ENCODE data around the gene C8G.

Gene C8G

DNA sequence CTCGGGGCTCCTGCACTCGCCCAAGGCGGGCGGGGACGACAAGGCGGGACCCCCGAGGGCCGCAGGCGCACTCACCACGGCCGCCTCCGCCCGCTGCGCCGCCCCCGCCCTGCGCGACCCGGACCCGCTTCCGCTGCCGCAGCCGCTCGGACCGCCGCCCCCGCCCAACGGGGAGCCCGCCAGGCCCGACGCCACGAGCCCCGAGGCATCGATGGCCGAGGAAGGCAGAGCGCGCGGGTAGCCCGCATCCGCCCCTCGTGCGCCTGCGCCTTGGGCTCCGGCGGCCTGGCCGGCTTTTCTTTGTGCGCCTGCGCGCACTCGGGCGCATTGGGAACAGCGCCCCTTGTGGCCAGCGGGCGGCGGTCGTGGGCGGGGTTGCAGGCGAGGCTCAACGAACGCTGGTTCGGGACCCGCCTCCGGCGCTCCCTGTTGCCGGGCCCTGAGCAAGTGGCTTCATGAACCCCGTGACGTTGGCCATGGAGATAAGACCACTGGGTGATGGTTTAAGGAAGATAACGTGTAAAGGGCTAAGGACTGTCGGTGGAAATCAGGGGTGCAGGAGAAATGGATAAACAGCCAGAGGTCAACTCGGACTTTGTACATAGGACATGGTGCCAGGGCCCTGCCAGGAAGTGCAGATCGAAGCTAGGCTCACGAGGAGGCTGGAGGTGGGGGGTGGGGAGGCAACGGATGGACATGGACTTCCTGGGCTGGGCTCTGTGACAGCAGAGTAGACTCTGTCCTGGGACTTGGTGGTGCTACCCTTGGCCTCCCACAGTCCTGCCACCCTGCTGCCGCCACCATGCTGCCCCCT, at the start of gene C8G, which contains the start of gene FBXW5:
Gene C8G, plus strand, starts transcription at position 725 of the 814 bp plus-strand sequence. Its CDS starts 78 bp downstream, at position 803.
Gene FBXW5, minus strand, starts transcription at position 220 of the 814 bp plus-strand sequence. CDS start 655 bp downstream, outside the sequence.
- peak; percentile 96 for DNase-seq (ENCODE audit: low spot score)

DNA sequence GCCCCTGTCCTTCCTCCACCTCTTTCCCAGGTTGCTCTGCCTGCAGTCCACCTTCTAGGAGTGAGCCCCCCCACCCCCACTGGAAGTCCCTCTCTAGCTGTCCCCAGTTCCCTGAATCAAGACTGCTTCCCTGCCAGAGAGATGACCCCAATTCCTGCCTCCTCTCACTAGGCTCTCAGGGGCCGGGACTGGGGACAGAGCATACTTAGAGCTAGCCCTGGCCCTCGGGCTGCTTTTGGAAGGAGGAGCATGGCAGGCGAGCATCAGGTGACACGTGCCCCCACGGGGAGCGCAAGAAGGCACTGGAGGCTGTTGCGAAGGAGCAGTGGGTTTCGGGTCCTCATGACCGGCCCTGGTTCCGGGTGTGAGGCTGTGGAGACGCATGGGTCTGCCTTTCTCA, 49.0 kb upstream of the C8G start:
- no peak for DNase-seq (ENCODE audit: low spot score)

DNA sequence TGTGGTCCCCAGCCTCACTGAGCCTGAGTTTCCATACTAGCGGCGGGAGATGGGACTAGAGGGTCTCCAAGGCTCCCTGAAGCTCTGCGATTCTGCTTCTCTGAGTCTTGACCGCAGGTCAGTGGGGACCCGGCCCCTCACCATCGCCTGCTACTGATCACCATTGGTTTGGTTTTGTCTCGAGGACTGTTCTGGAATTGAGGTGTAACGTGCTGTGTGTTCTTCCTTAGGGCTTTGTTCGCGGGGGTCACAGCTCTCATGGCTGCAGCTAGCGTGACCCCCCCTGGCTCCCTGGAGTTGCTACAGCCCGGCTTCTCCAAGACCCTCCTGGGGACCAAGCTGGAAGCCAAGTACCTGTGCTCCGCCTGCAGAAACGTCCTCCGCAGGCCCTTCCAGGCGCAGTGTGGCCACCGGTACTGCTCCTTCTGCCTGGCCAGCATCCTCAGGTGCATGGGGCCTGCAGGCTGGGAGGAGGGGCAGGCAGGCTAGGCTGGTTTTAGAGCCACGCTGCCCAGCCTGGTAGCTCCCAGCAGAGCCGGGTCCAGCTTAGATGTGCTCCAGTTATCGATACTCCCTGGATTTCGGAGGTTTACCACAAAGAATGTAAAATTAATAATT, 46.5 kb upstream of the C8G start:
- no peak for DNase-seq (ENCODE audit: low spot score)

DNA sequence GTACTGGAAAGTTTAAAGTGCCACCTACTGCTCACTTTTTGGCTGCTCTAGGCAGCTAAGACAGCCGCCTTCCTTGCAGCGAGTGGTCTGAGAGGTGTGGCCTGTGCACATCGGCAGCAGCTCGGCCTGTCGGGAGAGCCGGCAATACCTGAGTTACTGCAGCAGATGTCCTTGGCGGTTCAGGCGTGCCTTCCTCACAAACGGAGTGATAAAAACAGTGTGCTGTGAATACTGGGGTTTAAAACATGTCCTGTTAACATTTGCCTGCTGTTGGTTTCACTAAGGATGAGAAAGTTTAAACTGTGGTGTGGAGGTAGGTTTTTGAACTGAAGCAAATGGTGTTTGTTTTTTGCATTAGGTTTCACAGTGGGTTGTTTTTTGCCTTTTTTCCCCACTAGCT, 45.8 kb upstream of the C8G start:
- no peak for DNase-seq (ENCODE audit: low spot score)

DNA sequence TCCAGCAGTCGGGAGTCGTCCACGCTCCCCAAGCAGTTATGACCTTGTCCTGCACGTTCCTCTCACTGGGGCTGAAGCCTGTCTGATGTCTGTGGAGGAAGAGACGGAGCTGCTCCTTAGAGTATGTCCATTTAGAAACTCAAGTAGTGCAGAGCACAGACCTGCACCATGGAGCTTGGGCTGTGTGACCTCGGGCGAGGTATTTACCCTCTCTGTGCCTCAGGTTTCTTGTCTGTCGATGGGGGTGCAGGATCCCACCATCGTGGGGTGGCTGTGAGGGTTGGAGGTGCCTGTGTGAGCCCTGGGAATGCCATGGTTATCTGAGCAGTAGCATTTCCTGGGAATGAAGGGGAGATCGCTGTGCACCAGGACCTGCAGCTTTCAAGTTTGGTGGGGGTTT, 44.5 kb upstream of the C8G start:
- DNase-seq (ENCODE audit: low spot score), result no peak

DNA sequence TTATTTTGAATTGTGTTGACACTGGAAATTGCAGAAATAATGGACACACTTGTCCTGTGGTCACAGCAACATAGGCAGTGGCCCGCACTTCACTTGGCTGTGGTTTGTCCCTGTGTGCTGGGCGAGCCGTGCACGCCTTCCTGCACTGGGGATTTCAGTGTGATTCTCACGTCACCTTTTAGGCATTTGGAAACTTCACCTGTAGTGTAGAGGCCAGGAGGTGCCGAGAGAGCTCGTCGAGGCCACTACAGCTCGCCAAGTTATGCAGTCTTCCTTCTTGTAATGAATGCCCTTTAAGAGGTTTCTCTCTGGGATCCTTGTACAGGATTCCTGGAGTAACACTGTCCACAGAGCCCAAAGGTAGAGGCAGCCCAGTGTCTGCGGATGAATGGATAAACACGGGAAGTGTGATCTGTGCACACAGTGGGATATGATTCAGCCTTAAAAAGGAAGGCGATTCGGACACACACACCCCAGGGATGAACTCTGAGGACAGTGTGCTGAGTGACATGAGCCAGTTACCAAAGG, 44.0 kb upstream of the C8G start:
- DNase-seq (ENCODE audit: low spot score), result no peak

DNA sequence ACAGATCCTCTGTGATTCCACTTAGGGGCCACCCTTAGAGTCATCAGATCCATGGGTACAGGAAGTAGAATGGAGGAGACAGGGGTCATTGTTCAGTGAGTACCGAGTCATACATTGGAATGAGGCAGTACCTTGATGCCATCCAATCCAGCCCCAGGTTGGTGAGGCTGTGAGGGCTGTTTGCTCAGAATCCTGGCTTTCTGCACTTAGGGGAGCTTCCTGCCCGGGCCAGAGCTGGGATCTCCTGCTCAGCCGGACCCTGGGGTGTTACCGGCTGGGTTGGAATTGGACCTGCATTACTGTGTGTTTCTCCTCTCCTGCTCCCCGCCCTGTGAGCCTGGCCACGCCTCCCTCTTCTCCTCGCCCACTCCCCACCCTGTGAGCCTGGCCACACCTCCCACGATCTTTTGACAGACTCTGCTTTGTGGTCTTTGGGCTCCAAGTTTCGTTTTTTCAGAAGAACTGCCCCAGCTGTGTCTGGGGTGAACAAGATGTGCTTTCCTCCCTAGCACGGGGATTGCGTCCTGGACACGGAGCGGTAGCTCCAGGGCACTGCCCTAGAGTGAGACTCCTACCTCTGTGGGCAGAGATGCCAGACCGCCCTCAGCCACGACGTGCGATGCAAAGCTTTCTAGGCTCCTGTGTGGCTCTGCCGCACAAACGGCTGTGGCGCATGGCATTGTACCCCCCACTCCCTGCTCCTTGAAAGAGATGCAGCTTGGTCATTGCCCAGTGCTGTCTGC, 43.4 kb upstream of the C8G start:
- DNase-seq (ENCODE audit: low spot score), result peak; percentile 35

GRCh38 chr9:136902259-136902821, 42.7 kb upstream of the C8G start:
- DNase-seq (ENCODE audit: low spot score), result peak; percentile 51

DNA sequence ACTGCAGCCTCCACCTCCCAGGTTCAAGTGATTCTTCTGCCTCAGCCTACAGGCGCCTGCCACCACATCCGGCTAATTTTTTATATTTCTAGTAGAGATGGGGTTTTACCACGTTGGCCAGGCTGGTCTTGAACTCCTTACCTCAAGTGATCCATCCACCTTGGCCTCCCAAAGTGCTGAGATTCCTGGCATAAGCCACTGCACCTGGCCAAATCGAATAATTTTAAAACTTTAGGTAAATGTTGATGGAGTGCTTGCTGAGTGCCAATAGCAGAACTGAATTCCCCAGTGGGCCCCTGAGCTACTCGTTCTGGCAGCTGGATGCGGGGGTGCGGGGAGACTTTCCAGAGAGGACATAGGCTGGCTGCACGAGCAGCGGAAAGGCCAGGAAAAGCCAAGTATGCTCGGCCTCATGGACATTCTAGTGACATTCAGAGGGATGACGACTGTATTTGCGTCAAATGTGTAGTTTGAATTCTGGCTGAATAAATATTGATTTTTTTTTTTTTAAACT, 41.9 kb upstream of the C8G start:
- no peak for DNase-seq (ENCODE audit: low spot score)

DNA sequence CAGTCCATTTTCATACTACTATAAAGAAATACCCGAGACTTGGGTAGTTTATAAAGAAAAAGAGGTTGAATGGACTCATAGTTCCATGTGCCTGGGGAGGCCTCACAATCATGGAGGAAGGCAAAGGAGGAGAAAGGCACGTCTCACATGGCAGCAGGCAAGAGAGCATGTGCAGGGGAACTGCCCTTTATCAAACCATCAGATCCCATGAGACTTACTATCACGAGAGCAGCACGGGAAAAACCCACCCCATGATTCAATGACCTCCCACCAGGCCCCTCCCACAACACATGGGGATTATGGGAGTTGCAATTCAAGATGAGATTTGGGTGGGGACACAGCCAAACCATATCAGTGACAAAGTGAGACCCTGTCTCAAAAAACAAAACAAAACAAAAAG, 38.8 kb upstream of the C8G start:
- no peak for DNase-seq (ENCODE audit: low spot score)

DNA sequence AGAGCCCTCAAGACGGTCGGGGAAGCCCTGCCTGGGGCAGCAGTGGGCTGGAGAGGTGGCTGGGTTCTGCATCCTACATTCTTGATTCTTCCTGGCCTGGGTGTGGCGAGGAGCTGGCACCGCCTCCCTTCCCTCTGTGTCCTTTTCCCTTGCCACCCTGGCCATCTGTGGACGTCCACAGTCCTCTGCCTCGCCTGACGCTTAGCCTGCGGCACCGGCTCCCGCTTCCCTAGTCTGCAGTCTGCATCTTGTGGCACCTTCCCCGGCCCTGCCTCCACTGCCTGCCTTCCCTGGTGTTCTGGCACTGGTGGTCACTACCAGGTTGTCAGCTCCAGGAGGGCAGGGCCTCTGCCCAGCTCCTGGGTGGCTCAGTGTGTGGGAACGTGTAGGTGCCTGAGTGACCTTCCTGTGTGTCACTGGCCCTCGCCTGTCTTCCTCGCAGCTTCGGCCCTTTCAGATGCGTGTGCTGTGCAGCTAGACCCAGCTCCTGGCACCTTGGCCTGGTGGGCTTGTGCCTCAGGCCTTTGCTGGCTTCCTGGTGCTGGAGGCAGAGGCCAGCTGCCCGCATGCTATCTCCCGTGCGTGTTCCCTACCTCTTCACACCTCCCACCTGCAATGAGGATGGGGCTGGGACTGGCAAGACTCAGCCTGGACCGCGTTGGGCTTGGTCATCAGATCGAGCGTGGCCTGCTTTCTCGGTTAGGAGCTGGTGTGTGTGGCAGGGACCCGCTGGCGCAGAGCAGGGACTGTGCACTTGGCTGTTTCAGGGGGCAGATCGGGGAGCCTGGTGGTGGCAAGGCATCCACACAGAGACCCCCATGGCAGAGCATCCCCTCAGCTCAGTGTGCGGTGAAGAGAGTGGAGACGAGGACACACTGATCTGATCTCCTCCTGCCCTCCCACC, 37.8 kb upstream of the C8G start:
- no peak for DNase-seq (ENCODE audit: low spot score)

DNA sequence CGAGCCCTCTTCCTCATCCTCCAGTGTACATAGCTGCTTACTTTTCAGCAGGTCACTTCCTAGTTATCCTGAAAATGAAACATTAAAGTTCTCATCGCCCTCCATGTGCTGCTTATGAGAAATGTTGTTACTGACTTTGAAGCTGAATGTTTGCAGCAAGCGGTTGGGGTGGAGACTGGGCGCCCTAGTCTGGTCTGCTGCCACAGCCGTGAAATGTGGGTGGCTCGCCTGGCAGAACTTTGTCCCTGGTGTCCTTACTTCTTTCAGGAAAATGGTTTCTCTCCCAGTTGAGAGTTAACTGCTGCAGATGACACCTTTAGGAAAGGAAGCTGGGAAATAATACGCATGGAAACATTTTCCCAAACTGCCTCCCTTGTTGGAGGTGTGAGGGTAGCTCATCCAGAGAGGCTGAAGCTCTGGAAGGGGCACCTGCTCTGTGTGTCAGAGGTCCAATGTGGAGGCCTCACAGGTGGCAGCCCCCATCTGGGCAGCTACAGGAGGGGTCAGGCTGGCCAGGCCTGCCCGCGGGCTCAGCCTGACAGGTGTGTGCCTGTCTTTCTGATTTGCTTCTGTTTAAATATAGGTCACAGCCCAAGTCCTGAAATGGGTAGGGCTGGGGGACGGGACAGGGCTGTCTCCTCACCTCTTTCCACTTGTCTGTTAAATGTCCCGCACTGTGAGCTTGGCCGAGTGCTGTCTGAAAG, 34.7 kb upstream of the C8G start:
- no peak for DNase-seq (ENCODE audit: low spot score)

GRCh38 chr9:136910901-136911245, 34.2 kb upstream of the C8G start:
- peak; percentile 39 for DNase-seq (ENCODE audit: low spot score)

DNA sequence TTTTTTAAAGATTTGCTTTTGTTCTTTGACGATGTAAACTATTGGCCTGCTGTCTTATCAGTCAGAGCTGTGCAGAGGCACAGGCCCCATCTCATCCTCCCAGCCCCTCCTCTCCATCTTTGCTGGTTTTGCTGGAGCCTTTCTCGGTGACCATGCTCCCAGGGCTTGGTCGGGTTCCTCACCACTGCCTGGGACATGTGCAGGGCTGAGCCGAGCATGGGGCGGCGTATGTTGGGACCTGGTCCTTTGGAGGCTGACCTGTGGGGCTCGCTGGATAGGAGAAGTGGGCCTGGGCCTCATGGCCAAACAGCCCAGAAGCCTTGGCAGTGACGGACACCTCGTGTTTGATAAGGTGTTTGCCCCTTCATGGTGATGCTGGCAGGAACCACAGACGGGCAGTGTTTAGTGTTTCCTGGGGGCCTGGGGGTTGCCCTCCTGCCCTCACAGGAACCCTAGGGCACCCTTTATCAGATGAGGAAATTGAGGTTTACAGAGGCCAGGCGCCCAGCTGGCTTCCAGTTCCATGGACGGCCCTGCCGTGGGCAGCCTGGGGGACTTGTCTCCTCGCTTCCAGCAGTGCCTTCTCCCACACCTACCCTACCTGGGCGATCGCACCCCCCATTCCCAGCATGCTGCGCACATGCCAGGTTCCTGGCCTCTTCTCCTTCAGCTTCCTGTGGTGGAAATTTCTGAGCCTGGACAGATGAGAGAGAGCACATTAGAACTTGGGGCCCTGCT, 31.2 kb upstream of the C8G start:
- no peak for DNase-seq (ENCODE audit: low spot score)

DNA sequence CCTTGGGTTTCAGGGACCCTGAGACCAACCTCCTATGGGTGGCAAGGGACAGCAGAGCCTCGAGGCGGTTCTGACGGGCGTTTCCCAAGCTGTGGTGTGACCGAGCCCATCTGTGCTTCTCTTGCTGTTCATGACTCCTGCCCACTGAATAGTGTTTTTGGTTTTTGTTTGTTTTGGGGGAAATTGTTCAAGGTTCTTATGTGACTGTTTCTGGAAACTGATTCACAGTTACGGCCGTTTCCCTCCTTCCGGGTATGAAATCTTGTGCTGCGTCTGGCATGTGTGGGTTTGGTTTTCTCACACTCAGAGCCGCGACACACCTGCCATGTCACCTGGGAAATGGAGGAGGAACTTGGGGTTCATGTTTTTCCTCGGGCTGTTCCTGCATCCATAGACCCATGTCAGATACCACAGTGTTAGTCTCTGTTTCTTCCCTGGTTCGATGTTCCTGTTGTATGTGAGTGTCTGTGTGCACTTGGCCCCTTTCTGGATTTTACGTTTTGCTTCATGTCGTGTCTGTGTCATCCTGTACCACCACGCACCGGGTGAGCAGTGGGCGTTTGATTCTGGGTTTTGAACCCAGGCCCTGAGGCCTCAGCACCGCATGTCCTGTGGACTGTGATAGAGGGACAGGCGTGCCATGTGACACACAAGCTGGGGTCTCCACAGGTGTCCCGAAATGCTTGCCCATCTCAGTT, 29.3 kb upstream of the C8G start:
- DNase-seq (ENCODE audit: low spot score), result no peak

DNA sequence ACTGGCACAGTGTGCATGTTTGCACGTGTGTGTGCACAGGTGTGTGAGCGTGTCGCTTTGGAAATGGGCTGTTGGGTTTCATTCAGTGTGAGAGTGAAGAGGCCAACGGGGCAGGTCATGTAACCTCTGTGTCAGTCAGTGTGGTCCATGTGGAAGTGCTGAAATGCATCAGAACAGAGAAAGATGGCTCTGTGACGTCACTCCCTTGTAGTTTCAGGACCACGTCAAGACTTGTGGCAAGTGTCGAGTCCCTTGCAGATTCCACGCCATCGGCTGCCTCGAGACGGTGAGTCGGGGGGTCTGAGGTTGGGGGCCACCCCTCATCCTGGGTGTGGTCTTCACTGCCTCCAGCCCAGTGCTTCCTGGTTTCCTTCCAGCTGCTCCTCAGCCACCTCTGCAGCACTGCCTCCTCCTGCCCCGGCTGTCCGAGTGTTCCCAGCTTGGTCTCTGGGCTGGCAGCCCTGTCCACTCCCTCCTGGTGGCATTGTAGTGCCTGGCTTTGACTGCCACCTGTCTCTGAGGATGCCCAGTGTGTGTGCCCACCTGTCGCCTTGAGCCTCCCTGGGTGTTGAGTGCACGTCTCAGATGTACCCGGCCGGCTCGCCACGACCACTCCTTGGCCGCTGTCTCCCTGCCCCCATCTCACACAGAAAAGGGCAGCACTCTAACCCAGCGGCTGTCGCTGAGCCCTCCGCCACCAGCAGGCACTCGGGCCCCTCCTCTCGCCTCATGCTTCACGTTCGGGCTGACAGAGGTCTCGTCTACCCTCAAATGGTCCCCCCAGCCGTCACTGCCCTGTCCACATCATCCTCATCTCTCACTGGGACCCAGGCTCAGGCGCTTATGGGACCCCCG, 28.5 kb upstream of the C8G start:
- no peak for DNase-seq (ENCODE audit: low spot score)

GRCh38 chr9:136917902-136918301, 27.1 kb upstream of the C8G start:
- DNase-seq (ENCODE audit: low spot score), result no peak

DNA sequence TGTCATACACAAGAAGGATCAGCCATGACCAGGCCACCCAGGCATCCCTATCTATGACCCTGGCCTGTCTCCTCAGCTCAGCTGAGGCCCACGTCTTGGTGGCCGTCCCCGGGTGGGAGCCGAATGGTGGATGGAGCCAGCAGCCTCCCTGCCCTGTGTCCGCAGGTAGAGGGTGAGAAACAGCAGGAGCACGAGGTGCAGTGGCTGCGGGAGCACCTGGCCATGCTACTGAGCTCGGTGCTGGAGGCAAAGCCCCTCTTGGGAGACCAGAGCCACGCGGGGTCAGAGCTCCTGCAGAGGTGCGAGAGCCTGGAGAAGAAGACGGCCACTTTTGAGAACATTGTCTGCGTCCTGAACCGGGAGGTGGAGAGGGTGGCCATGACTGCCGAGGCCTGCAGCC, 25.0 kb upstream of the C8G start:
- DNase-seq (ENCODE audit: low spot score), result no peak

Measured in NAMALWA (cell line).